Spinal cord (tissue), 10 donors: ENCODE measurements around the gene LNP1. TPM values are rescaled to one million over a fixed set of nuclear protein-coding genes. Genes with fewer than 3 reads are reported as not detected.
A peak's percentile ranks its signal among the peaks of the same experiment; 100 is the strongest.

Experiments used
- DNase-seq, 6 donors: peaks; one replicate each; pipeline versions ENCODE4 v3.0.0 to v3.0.0-alpha.2; 2013 to 2015; ENCODE audit warnings: low spot score in 6 of 6, low read depth in 4 of 6
- H3K27ac ChIP-seq: one replicate; pipeline ENCODE4 v1.5.1; 2013; ENCODE audit warnings: low read depth, low read length, control low read depth
- H3K27me3 ChIP-seq: one replicate; pipeline ENCODE4 v1.6.1; 2013; ENCODE audit warnings: low read length; ENCODE audit not compliant: control insufficient read depth, insufficient read depth
- H3K36me3 ChIP-seq: one replicate; pipeline ENCODE4 v1.6.1; 2013; ENCODE audit warnings: low read length; ENCODE audit not compliant: control insufficient read depth, insufficient read depth
- H3K4me1 ChIP-seq: one replicate; pipeline ENCODE4 v1.6.1; 2013; ENCODE audit warnings: low read length; ENCODE audit not compliant: control insufficient read depth, insufficient read depth
- H3K4me3 ChIP-seq: one replicate; pipeline ENCODE4 v1.5.1; 2013; ENCODE audit warnings: low read depth, low read length, control low read depth
- H3K9me3 ChIP-seq: one replicate; pipeline ENCODE4 v1.6.1; 2013; ENCODE audit warnings: low read length; ENCODE audit not compliant: control insufficient read depth, insufficient read depth
- WGBS: methylation state at CpG from one replicate; pipeline ENCODE4 v1.1.5; 2013; ENCODE audit warnings: missing lambda C conversion rate; ENCODE audit not compliant: insufficient coverage; 5-methylcytosine and 5-hydroxymethylcytosine counted together
- polyA plus RNA-seq, 2 donors: library from polyadenylated mRNA; unstranded; fragments of 120-200 nt; gene quantifications; one replicate each; pipeline ENCODE4 v1.2.1, GENCODE V29; 2013; ENCODE audit not compliant: insufficient read length in 2 of 2
- total RNA-seq, 2 donors: library from RNA; depleted of rRNA in 1 of 2; stranded (reverse); fragments of 120-200 nt in 1 of 2; fragments of >200 nt in 1 of 2; gene quantifications; one replicate each; pipeline versions ENCODE4 v1.2.3 to v1.2.4, GENCODE V29; 2013 to 2014
- donor health status: healthy.

Gene LNP1
- total and polyA plus RNA-seq, 4 donors = 8.3 to 13.6 (median 11.9) TPM

DNA sequence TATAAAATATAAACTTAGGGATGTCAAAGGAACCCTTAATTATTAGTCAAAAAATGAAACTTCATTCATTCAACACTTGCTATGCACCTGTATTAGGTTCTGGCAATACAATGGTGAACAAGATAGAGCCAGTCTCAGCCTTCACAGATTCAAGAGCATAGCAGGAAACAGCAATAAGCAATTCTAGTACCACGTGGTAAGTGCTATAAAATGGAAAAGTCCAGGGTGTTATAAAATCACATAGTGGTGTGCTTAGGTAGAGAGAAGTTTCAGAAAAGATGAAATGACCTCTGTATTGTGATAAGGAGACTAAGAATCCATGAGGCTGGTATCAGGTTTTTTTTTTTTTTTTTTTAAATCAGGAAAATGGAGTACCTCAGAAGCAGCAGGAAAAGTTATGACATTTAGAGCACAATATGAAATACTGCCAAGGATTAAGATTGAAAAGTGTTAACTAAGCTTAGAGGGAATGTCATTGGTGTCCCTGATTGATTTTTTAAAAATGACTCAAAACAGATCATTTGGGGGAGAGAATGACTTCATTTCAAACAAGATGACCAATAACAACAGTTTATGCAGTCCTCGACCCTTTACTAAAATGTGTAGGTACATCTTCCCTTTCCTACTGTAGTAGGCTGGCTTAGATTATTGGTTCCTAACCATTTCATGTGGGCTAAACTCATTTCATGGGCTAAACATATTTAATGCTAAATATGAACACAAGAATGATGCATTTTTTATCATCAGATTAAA, 5.5 kb upstream of the LNP1 start:
- H3K36me3 ChIP-seq = no peaks in the 10 kb centered on the region
- no peaks in the 10 kb centered on the region for H3K27me3 ChIP-seq
- H3K27ac ChIP-seq = no peak overlapping the region
- H3K4me3 ChIP-seq = no peak overlapping the region
- H3K9me3 ChIP-seq = no peaks in the 10 kb centered on the region
- no peak for DNase-seq
- 83% methylated on average over 1 of the region's 2 CpGs for WGBS
- H3K4me1 ChIP-seq = peaks cover 10% of the 10 kb centered on the region

DNA sequence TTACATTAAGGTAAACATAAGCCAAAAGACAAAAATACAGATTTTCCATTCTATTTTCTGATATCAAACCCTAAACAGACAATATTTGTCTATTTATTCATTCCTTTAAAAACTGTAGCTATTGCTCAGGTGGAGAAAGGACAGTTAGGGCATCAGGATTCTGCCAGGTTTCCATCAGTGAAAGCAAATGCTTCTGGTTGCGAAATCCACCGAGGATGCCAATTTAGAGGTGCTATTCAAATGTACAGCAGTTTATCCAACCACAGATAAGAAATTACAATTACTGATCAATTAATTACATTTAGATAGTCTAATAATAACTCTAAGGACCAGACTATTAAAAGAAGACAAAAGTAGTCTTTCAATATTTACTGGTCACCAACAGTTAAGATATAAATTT, 4.4 kb upstream of the LNP1 start:
- H3K4me3 ChIP-seq = no peak overlapping the region
- H3K4me1 ChIP-seq = peaks cover 10% of the 10 kb centered on the region
- no peaks in the 10 kb centered on the region for H3K27me3 ChIP-seq
- H3K9me3 ChIP-seq = no peaks in the 10 kb centered on the region
- DNase-seq = no peak
- no peaks in the 10 kb centered on the region for H3K36me3 ChIP-seq
- no peak overlapping the region for H3K27ac ChIP-seq
- WGBS = no CpG with 5 or more reads among the region's 2 CpGs

DNA sequence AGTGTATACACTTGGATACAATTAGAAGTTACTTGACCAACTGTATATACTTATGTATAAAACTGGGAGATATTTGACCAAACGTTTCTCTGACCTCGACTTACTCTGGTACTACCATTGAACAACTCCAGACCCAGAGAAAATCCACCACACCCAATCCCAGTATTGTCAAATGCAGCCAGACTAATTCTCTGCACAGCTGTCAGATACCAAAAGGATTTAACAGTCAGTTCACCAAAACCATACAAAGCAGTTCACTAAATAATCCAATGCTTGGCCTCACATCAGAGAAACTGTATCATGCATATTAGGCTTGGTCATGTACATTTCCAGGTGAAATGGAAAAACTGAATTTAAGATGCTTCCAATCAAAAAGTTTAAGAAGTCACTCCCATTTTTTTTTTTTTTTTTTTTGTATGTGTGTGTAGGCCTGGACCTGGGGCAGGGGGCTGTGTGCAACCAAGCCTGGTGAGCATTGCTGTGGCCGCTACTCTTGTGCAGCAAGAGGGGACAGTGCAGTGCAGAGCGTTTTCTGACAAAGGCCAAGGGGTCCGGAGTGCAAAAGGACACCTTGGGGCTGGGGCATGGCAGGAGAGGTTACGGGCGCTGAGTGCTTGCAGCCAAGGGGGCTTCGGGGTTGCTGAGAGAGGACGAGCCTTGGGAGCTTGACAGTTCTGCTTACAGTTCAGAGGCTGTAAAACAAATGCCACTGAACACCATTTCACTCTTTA, 1.8 kb upstream of the LNP1 start:
- Histone ChIP-seq H3K4me1 (peaks cover 13% of the 10 kb centered on the region), H3K27me3 (no peaks in the 10 kb centered on the region), H3K36me3 (no peaks in the 10 kb centered on the region), H3K4me3 (peak overlapping the region; percentile 92), H3K27ac (no peak overlapping the region), H3K9me3 (no peaks in the 10 kb centered on the region)
- no peak for DNase-seq
- WGBS = 61% methylated on average over 5 of the region's 9 CpGs

DNA sequence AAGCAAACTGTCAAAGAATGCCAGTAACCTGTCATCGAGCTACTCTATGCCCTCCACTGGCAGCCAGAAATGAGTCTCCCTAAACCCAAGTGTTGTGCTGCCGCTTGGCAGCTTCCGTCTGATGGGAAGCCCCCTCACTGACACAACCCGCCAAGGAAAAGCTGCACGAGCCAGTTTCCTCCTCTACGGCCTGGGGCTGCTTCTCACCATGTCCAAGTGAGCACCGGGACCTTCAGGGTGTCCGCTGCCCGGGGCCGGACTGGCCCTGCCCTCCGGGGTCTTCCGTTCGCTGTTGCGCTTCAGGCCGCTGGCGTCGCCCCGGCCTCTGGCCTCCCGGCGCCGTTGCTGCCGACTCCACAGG, 940 bp upstream of the LNP1 start:
- Histone ChIP-seq H3K27me3 (no peaks in the 10 kb centered on the region), H3K27ac (peak overlapping the region; percentile 99), H3K4me3 (peak overlapping the region; percentile 92), H3K9me3 (no peaks in the 10 kb centered on the region), H3K4me1 (peaks cover 13% of the 10 kb centered on the region), H3K36me3 (no peaks in the 10 kb centered on the region)
- WGBS = under 1% methylated on average over 22 of the region's 22 CpGs
- DNase-seq = peak in 2 of 6 donors; percentile 25 to 55

DNA sequence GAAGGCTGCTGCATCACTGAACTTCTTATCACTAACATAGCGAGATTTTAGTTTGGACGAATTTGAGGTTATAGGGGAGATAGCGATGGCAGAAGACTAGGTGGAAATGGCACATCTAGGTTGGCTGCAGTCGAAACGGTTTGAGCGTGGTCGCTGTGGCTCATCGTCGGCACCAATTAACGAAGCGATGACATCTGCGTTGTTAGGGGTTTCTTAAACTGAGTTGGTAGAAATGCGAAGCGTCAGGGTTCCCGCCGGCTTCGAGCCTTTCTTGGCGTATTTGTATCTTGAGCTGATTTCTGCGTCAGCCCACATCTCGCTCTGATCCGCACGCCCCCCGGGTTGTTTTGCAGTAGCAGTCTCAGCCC, 319 bp downstream of the LNP1 start:
- DNase-seq = peak in 2 of 6 donors; percentile 78 to 84
- peak overlapping the region; percentile 99 for H3K27ac ChIP-seq
- no peaks in the 10 kb centered on the region for H3K36me3 ChIP-seq
- H3K27me3 ChIP-seq = no peaks in the 10 kb centered on the region
- H3K9me3 ChIP-seq = no peaks in the 10 kb centered on the region
- peak overlapping the region; percentile 92 for H3K4me3 ChIP-seq
- peaks cover 13% of the 10 kb centered on the region for H3K4me1 ChIP-seq
- 0% methylated on average over 21 of the region's 23 CpGs for WGBS

DNA sequence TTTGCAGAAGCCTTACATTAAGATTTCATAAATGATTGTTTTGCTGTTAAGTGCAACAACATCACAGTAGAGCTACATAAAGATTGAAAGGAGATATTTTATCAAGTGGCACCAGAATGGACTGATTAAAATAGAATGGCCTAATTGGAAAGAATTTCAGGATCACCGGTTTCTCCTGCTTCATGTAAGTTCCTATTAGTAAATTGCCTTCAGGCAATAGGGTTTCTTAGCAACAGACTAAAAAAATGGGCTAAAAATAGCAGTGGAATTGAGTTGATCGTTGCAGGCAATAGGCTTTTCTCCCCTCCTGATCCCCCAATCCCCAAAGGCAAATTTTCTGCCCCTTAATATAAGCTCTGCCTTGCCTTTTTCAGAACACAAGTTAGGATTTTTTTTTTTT, 917 bp downstream of the LNP1 start:
- H3K27ac ChIP-seq = peak overlapping the region; percentile 99
- no CpG with 5 or more reads among the region's 2 CpGs for WGBS
- peaks cover 13% of the 10 kb centered on the region for H3K4me1 ChIP-seq
- H3K27me3 ChIP-seq = no peaks in the 10 kb centered on the region
- H3K9me3 ChIP-seq = no peaks in the 10 kb centered on the region
- H3K36me3 ChIP-seq = no peaks in the 10 kb centered on the region
- peak overlapping the region; percentile 92 for H3K4me3 ChIP-seq
- peak in 2 of 6 donors; percentile 59 to 69 for DNase-seq

DNA sequence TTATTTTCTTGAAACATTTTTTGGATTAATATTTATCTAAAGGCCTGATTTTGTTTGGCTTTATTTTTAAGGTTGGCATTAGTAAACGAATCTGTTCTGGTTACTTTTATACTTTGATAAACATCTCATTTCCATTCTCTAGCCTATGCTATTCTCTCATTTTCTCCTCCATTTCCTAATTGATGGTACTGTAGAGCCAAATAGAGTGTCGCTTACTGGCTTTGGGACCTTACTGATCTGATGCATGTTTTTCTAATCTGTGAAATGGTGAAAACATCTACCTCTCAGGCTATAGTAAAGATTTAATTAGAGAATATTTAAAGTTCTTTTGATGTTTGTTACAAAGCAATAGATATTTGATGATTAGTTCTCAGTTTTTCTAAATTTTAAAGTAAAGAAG, 1.6 kb downstream of the LNP1 start:
- peak overlapping the region; percentile 92 for H3K4me3 ChIP-seq
- H3K36me3 ChIP-seq = no peaks in the 10 kb centered on the region
- no CpG with 5 or more reads among the region's 2 CpGs for WGBS
- H3K9me3 ChIP-seq = peaks cover 2% of the 10 kb centered on the region
- H3K4me1 ChIP-seq = peaks cover 13% of the 10 kb centered on the region
- H3K27ac ChIP-seq = peak overlapping the region; percentile 99
- DNase-seq = peak in 2 of 6 donors; percentile 8 to 17
- H3K27me3 ChIP-seq = no peaks in the 10 kb centered on the region

DNA sequence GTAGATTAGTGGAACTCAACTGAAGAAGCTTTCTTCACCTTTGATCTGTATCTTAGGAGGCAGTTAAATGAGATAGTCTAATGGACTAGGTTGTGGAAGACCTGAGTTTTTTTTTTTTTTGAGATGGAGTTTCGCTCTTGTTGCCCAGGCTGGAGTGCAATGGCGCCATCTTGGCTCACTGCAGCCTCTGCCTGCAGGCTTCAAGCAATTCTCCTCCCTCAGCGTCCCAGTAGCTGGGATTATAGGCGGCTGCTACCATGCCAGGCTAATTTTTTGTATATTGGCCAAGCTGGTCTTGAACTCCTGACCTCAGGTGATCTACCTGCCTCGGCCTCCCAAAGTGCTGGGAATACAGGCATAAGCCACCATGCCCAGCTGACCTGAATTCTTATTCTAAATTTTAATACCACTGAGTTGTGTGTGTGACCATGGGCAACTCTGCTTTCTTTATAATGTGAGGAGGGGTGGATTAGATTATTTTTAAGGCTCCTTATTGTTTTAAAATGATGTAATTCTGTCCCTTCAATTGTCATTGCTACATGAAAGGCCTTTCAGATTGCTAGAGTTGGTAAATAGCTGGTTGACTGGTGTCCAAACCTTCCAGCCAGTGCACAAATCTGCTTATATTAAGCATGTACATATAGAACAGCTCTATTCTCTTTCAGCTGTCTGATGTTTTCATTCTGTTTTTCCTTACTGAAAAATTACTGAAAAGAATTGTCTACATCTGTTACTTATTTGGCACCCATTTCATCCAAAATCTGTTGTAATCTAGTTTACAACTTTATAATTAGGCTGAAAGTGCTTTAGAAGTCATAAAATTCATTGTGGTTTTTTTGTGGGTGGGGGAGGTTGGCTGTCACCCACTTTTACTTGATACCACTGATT, 2.3 kb downstream of the LNP1 start:
- 31% methylated on average over 3 of the region's 5 CpGs for WGBS
- H3K36me3 ChIP-seq = no peaks in the 10 kb centered on the region
- peak overlapping the region; percentile 92 for H3K4me3 ChIP-seq
- H3K4me1 ChIP-seq = peaks cover 13% of the 10 kb centered on the region
- H3K27ac ChIP-seq = no peak overlapping the region
- DNase-seq = peak in 2 of 6 donors; percentile 28 to 59
- H3K9me3 ChIP-seq = peaks cover 7% of the 10 kb centered on the region
- H3K27me3 ChIP-seq = no peaks in the 10 kb centered on the region

DNA sequence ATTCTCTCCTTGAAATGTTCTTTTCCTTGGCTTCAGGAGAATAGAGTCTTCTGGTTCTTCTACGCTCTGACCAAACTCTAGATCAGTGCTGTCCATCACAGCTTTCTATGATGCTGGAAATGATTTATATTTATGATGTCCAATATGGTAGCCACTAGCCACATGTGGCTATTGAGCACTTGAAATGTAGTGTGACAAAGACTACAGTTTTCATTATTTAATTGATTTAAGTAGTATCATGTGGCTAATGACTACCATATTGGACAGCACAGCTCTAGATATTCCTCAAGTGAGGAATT, 2.9 kb downstream of the LNP1 start:
- no CpG with 5 or more reads among the region's 1 CpG for WGBS
- H3K4me1 ChIP-seq = peaks cover 9% of the 10 kb centered on the region
- no peak for DNase-seq
- peaks cover 7% of the 10 kb centered on the region for H3K9me3 ChIP-seq
- H3K4me3 ChIP-seq = no peak overlapping the region
- no peaks in the 10 kb centered on the region for H3K27me3 ChIP-seq
- H3K36me3 ChIP-seq = no peaks in the 10 kb centered on the region
- no peak overlapping the region for H3K27ac ChIP-seq
